ENCODE measurements around the gene SSTR4. TPM values are rescaled to one million over a fixed set of nuclear protein-coding genes. Genes with fewer than 3 reads are reported as not detected.

The SSTR4 gene
- total RNA-seq, 2 donors from 2014 or later = not detected

- no peak for DNase-seq
- Histone ChIP-seq H3K4me3 (no peak overlapping the region), H3K36me3 (no peaks in the 10 kb centered on the region), H3K27ac (no peak overlapping the region), H3K27me3 (no peaks in the 10 kb centered on the region), H3K4me1 (no peaks in the 10 kb centered on the region), H3K9me3 (no peaks in the 10 kb centered on the region), H3K9ac (ENCODE audit: low read depth in 2 of 2, low read length in 2 of 2) (no peak overlapping the region)
- intact Hi-C loops (cut with DNase I) = no loop called here
- no peak for TF ChIP-seq CTCF (IDR thresholded peaks at IDR 0.05)
Measured at GRCh38 chr20:23018432-23018831, 16.7 kb upstream of the SSTR4 start.

- H3K4me3 ChIP-seq = no peak overlapping the region
- no peaks in the 10 kb centered on the region for H3K27me3 ChIP-seq
- DNase-seq = no peak
- no peak overlapping the region for H3K27ac ChIP-seq
- no peaks in the 10 kb centered on the region for H3K4me1 ChIP-seq
- no peaks in the 10 kb centered on the region for H3K9me3 ChIP-seq
- intact Hi-C loops (cut with DNase I) = no loop called here
- H3K36me3 ChIP-seq = no peaks in the 10 kb centered on the region
- no peak for TF ChIP-seq CTCF (IDR thresholded peaks at IDR 0.05)
- no peak overlapping the region for H3K9ac ChIP-seq (ENCODE audit: low read depth in 2 of 2, low read length in 2 of 2)
Measured at GRCh38 chr20:23018941-23019340, 16.2 kb upstream of the SSTR4 start.

GRCh38 chr20:23019403-23019802 is 15.7 kb upstream of the SSTR4 start:
- Histone ChIP-seq H3K4me3 (no peak overlapping the region), H3K9ac (ENCODE audit: low read depth in 2 of 2, low read length in 2 of 2) (no peak overlapping the region), H3K9me3 (no peaks in the 10 kb centered on the region), H3K27ac (no peak overlapping the region), H3K4me1 (no peaks in the 10 kb centered on the region), H3K36me3 (no peaks in the 10 kb centered on the region), H3K27me3 (no peaks in the 10 kb centered on the region)
- DNase-seq = no peak
- no peak for TF ChIP-seq CTCF (IDR thresholded peaks at IDR 0.05)
- intact Hi-C loops (cut with DNase I) = no loop called here

- H3K27me3 ChIP-seq = no peaks in the 10 kb centered on the region
- no peak for TF ChIP-seq CTCF (IDR thresholded peaks at IDR 0.05)
Measured at GRCh38 chr20:23020230-23021018, 14.7 kb upstream of the SSTR4 start.

GRCh38 chr20:23021541-23021940 is 13.6 kb upstream of the SSTR4 start:
- no peak overlapping the region for H3K9ac ChIP-seq (ENCODE audit: low read depth in 2 of 2, low read length in 2 of 2)
- H3K36me3 ChIP-seq = no peaks in the 10 kb centered on the region
- H3K9me3 ChIP-seq = no peaks in the 10 kb centered on the region
- no peak overlapping the region for H3K4me3 ChIP-seq
- H3K27ac ChIP-seq = no peak overlapping the region
- no peaks in the 10 kb centered on the region for H3K27me3 ChIP-seq
- DNase-seq = no peak
- TF ChIP-seq CTCF (IDR thresholded peaks at IDR 0.05) = no peak
- intact Hi-C loops (cut with DNase I) = no loop called here
- H3K4me1 ChIP-seq = no peaks in the 10 kb centered on the region

More at GRCh38 chr20:23020230-23021018, 14.7 kb upstream of the SSTR4 start:
- Histone ChIP-seq H3K4me1 (no peaks in the 10 kb centered on the region), H3K9ac (ENCODE audit: low read depth in 2 of 2, low read length in 2 of 2) (no peak overlapping the region), H3K9me3 (no peaks in the 10 kb centered on the region), H3K27ac (no peak overlapping the region), H3K4me3 (no peak overlapping the region), H3K36me3 (no peaks in the 10 kb centered on the region)
- no peak for DNase-seq
- intact Hi-C loops (cut with DNase I) = no loop called here

All from colonic mucosa (tissue), 4 donors.